Measurements from ENCODE around the gene DYDC2. TPM values are rescaled to one million over a fixed set of nuclear protein-coding genes. Genes with fewer than 3 reads are reported as not detected.

The DYDC2 gene
- total RNA-seq, 1 donor: not detected

GRCh38 chr10:80390740-80391139 is 34.2 kb downstream of the DYDC2 start:
- Histone ChIP-seq H4K20me1 (ENCODE audit: insufficient read depth, low read length) (no peaks in the 10 kb centered on the region), H2AFZ (ENCODE audit: low read length) (no peak overlapping the region), H3K9me3 (ENCODE audit: low read depth, low read length) (no peaks in the 10 kb centered on the region), H3K4me1 (ENCODE audit: insufficient read depth, low read length) (no peaks in the 10 kb centered on the region), H3K27me3 (ENCODE audit: insufficient read depth, low read length) (no peaks in the 10 kb centered on the region), H3K36me3 (ENCODE audit: insufficient read depth, low read length) (no peaks in the 10 kb centered on the region), H3K79me2 (ENCODE audit: insufficient read depth, low read length) (no peaks in the 10 kb centered on the region), H3K4me2 (ENCODE audit: insufficient read depth, low read length) (no peak overlapping the region), H3K27ac (ENCODE audit: low read depth, low read length) (no peak overlapping the region), H3K4me3 (ENCODE audit: insufficient read depth, low read length) (no peak overlapping the region)
- no peak for DNase-seq (ENCODE audit: insufficient read length, low spot score, missing footprints)
- TF ChIP-seq CTCF (IDR thresholded peaks at IDR 0.05; ENCODE audit: extremely low read depth, low read depth, low read length): no peak

GRCh38 chr10:80392250-80392649 is 35.7 kb downstream of the DYDC2 start:
- Histone ChIP-seq H3K4me2 (ENCODE audit: insufficient read depth, low read length) (no peak overlapping the region), H3K9me3 (ENCODE audit: low read depth, low read length) (no peaks in the 10 kb centered on the region), H2AFZ (ENCODE audit: low read length) (no peak overlapping the region), H3K4me1 (ENCODE audit: insufficient read depth, low read length) (no peaks in the 10 kb centered on the region), H3K4me3 (ENCODE audit: insufficient read depth, low read length) (no peak overlapping the region), H3K27me3 (ENCODE audit: insufficient read depth, low read length) (no peaks in the 10 kb centered on the region), H4K20me1 (ENCODE audit: insufficient read depth, low read length) (no peaks in the 10 kb centered on the region), H3K36me3 (ENCODE audit: insufficient read depth, low read length) (no peaks in the 10 kb centered on the region), H3K79me2 (ENCODE audit: insufficient read depth, low read length) (no peaks in the 10 kb centered on the region), H3K27ac (ENCODE audit: low read depth, low read length) (no peak overlapping the region)
- no peak for DNase-seq (ENCODE audit: insufficient read length, low spot score, missing footprints)
- no peak for TF ChIP-seq CTCF (IDR thresholded peaks at IDR 0.05; ENCODE audit: extremely low read depth, low read depth, low read length)

GRCh38 chr10:80394358-80394916 is 37.9 kb downstream of the DYDC2 start:
- H3K4me2 ChIP-seq (ENCODE audit: insufficient read depth, low read length): no peak overlapping the region
- no peak for DNase-seq (ENCODE audit: insufficient read length, low spot score, missing footprints)
- no peaks in the 10 kb centered on the region for H3K36me3 ChIP-seq (ENCODE audit: insufficient read depth, low read length)
- TF ChIP-seq CTCF (IDR thresholded peaks at IDR 0.05; ENCODE audit: extremely low read depth, low read depth, low read length): no peak
- H3K9me3 ChIP-seq (ENCODE audit: low read depth, low read length): no peaks in the 10 kb centered on the region
- H4K20me1 ChIP-seq (ENCODE audit: insufficient read depth, low read length): no peaks in the 10 kb centered on the region
- no peaks in the 10 kb centered on the region for H3K79me2 ChIP-seq (ENCODE audit: insufficient read depth, low read length)
- no peaks in the 10 kb centered on the region for H3K4me1 ChIP-seq (ENCODE audit: insufficient read depth, low read length)
- no peak overlapping the region for H2AFZ ChIP-seq (ENCODE audit: low read length)
- H3K27me3 ChIP-seq (ENCODE audit: insufficient read depth, low read length): no peaks in the 10 kb centered on the region
- no peak overlapping the region for H3K27ac ChIP-seq (ENCODE audit: low read depth, low read length)
- H3K4me3 ChIP-seq (ENCODE audit: insufficient read depth, low read length): no peak overlapping the region

GRCh38 chr10:80397014-80397413 is 40.4 kb downstream of the DYDC2 start:
- H3K79me2 ChIP-seq (ENCODE audit: insufficient read depth, low read length): no peaks in the 10 kb centered on the region

More at GRCh38 chr10:80397014-80397413, 40.4 kb downstream of the DYDC2 start:
- no peak overlapping the region for H2AFZ ChIP-seq (ENCODE audit: low read length)
- no peak overlapping the region for H3K4me3 ChIP-seq (ENCODE audit: insufficient read depth, low read length)
- H3K27ac ChIP-seq (ENCODE audit: low read depth, low read length): no peak overlapping the region
- H3K4me1 ChIP-seq (ENCODE audit: insufficient read depth, low read length): no peaks in the 10 kb centered on the region
- H3K4me2 ChIP-seq (ENCODE audit: insufficient read depth, low read length): no peak overlapping the region
- no peak for TF ChIP-seq CTCF (IDR thresholded peaks at IDR 0.05; ENCODE audit: extremely low read depth, low read depth, low read length)
- H4K20me1 ChIP-seq (ENCODE audit: insufficient read depth, low read length): no peaks in the 10 kb centered on the region
- H3K36me3 ChIP-seq (ENCODE audit: insufficient read depth, low read length): no peaks in the 10 kb centered on the region
- DNase-seq (ENCODE audit: insufficient read length, low spot score, missing footprints): no peak
- H3K27me3 ChIP-seq (ENCODE audit: insufficient read depth, low read length): no peaks in the 10 kb centered on the region
- no peaks in the 10 kb centered on the region for H3K9me3 ChIP-seq (ENCODE audit: low read depth, low read length)
